Upper lobe of right lung (tissue), 1 donor: Measurements from ENCODE around the gene SFTPA1. TPM values are rescaled to one million over a fixed set of nuclear protein-coding genes. Genes with fewer than 3 reads are reported as not detected.
A peak's percentile ranks its signal among the peaks of the same experiment; 100 is the strongest.
"Not testable (repeated sequence)": the region's sequence is repeated elsewhere in the genome, so short reads cannot be mapped to it uniquely, and the experiment has no call there.

ENCODE experiments used
- ATAC-seq: fragments of 200-7000 bp; cut with Tn5 transposase; one replicate; pipeline ENCODE4 v1.9.1; 2020; ENCODE audit warnings: mild to moderate bottlenecking, moderate library complexity
- DNase-seq: peaks from one replicate; pipeline ENCODE4 v3.0.0-alpha.2; 2020
- H3K27ac ChIP-seq: fragments of 200-600 bp; one replicate; pipeline ENCODE4 v1.8.0; 2022
- H3K27me3 ChIP-seq: fragments of 200-600 bp; one replicate; pipeline ENCODE4 v1.8.0; 2022; ENCODE audit warnings: mild to moderate bottlenecking
- H3K36me3 ChIP-seq: fragments of 200-600 bp; one replicate; pipeline ENCODE4 v1.8.0; 2022
- H3K4me1 ChIP-seq: fragments of 200-600 bp; one replicate; pipeline ENCODE4 v1.8.0; 2022
- H3K4me3 ChIP-seq: fragments of 200-600 bp; one replicate; pipeline ENCODE4 v1.8.0; 2022; ENCODE audit warnings: mild to moderate bottlenecking
- H3K9me3 ChIP-seq: fragments of 200-600 bp; one replicate; pipeline ENCODE4 v1.8.0; 2022
- CTCF ChIP-seq: fragments of 200-600 bp; IDR thresholded peaks from one replicate; pipeline ENCODE4 v1.8.0; 2022; ENCODE audit warnings: antibody characterized with exemption
- intact Hi-C: fragments of 100-400 bp; cut with DNase I; formaldehyde crosslinking; loops from one replicate; pipeline ENCODE4 v1.11.0; 2022
- total RNA-seq: library from RNA; stranded (reverse); fragmentation: NEBNext Ultra II Directional; extraction: Animal tissue kit (Norgen Biotek cat#: 25700); gene quantifications from one replicate; pipeline ENCODE4 v1.2.1, GENCODE V29; 2021
- donor health status: DM: no; HTN: yes; CAD: no; lungs with severe emphysema.

SFTPA1 gene
- total RNA-seq, 1 donor from 2014 or later: 11,191 TPM

- intact Hi-C loops: no loop called here
- H3K27ac ChIP-seq: no peak overlapping the region
These were observed 5.4 kb downstream of the SFTPA1 start for GRCh38 chr10:79616164-79616563.

GRCh38 chr10:79623663-79624062, 12.9 kb downstream of the SFTPA1 start:
- intact Hi-C loops, ATAC-seq, DNase-seq, H3K4me3 ChIP-seq, H3K27ac ChIP-seq, H3K4me1 ChIP-seq, H3K27me3 ChIP-seq, H3K36me3 ChIP-seq, H3K9me3 ChIP-seq: not testable (repeated sequence)

More at GRCh38 chr10:79616164-79616563, 5.4 kb downstream of the SFTPA1 start:
- DNase-seq: no peak
- Histone ChIP-seq H3K4me1 (no peaks in the 10 kb centered on the region), H3K4me3 (no peak overlapping the region), H3K36me3 (no peaks in the 10 kb centered on the region), H3K27me3 (no peaks in the 10 kb centered on the region), H3K9me3 (no peaks in the 10 kb centered on the region)
- TF ChIP-seq CTCF: no peak
- ATAC-seq: no peak

- DNase-seq: no peak
- ATAC-seq: peak; percentile 85
- H3K9me3 ChIP-seq: no peaks in the 10 kb centered on the region
- H3K27me3 ChIP-seq: no peaks in the 10 kb centered on the region
- no peaks in the 10 kb centered on the region for H3K36me3 ChIP-seq
- H3K4me3 ChIP-seq: no peak overlapping the region
- intact Hi-C loops: no loop called here
- H3K27ac ChIP-seq: no peak overlapping the region
- H3K4me1 ChIP-seq: no peaks in the 10 kb centered on the region
- no peak for TF ChIP-seq CTCF
These were observed 16.3 kb downstream of the SFTPA1 start for GRCh38 chr10:79627075-79627474.

- no peaks in the 10 kb centered on the region for H3K9me3 ChIP-seq
- no peaks in the 10 kb centered on the region for H3K36me3 ChIP-seq
- no peaks in the 10 kb centered on the region for H3K27me3 ChIP-seq
- TF ChIP-seq CTCF: no peak
- intact Hi-C loops: no loop called here
- H3K27ac ChIP-seq: no peak overlapping the region
- H3K4me3 ChIP-seq: no peak overlapping the region
- H3K4me1 ChIP-seq: no peaks in the 10 kb centered on the region
- ATAC-seq (peak; percentile 73), DNase-seq (no peak)
These were observed 17.3 kb downstream of the SFTPA1 start for GRCh38 chr10:79628083-79628482.

- H3K36me3 ChIP-seq: no peaks in the 10 kb centered on the region
- TF ChIP-seq CTCF: no peak
- DNase-seq (no peak), ATAC-seq (peak; percentile 48)
- H3K27me3 ChIP-seq: no peaks in the 10 kb centered on the region
- no peak overlapping the region for H3K27ac ChIP-seq
- intact Hi-C loops: no loop called here
- no peaks in the 10 kb centered on the region for H3K9me3 ChIP-seq
- H3K4me1 ChIP-seq: no peaks in the 10 kb centered on the region
- no peak overlapping the region for H3K4me3 ChIP-seq
These were observed 18.5 kb downstream of the SFTPA1 start for GRCh38 chr10:79628988-79629954.

- ATAC-seq: no peak
- Histone ChIP-seq H3K36me3 (no peaks in the 10 kb centered on the region), H3K4me1 (no peaks in the 10 kb centered on the region), H3K9me3 (no peaks in the 10 kb centered on the region), H3K27ac (no peak overlapping the region), H3K27me3 (no peaks in the 10 kb centered on the region), H3K4me3 (no peak overlapping the region)
- TF ChIP-seq CTCF: no peak
- no peak for DNase-seq
- intact Hi-C loops: no loop called here
These were observed 19.2 kb downstream of the SFTPA1 start for GRCh38 chr10:79629955-79630327.

GRCh38 chr10:79636654-79637199, 26.0 kb downstream of the SFTPA1 start:
- H3K9me3 ChIP-seq, H3K4me1 ChIP-seq, H3K27ac ChIP-seq, DNase-seq, intact Hi-C loops, ATAC-seq, H3K27me3 ChIP-seq, H3K4me3 ChIP-seq, H3K36me3 ChIP-seq: not testable (repeated sequence)
